GM19025 (cell line): ENCODE results near the gene PMAIP1.
"Not testable (repeated sequence)": the region's sequence is repeated elsewhere in the genome, so short reads cannot be mapped to it uniquely, and the experiment has no call there.

Source experiments
- ATAC-seq: cut with Tn5 transposase; IDR thresholded peaks from one replicate; pipeline ENCODE4 v1.9.1; 2021; ENCODE audit warnings: mild to moderate bottlenecking, low read depth, moderate library complexity; ENCODE audit not compliant: unreplicated experiment

Gene PMAIP1

DNA sequence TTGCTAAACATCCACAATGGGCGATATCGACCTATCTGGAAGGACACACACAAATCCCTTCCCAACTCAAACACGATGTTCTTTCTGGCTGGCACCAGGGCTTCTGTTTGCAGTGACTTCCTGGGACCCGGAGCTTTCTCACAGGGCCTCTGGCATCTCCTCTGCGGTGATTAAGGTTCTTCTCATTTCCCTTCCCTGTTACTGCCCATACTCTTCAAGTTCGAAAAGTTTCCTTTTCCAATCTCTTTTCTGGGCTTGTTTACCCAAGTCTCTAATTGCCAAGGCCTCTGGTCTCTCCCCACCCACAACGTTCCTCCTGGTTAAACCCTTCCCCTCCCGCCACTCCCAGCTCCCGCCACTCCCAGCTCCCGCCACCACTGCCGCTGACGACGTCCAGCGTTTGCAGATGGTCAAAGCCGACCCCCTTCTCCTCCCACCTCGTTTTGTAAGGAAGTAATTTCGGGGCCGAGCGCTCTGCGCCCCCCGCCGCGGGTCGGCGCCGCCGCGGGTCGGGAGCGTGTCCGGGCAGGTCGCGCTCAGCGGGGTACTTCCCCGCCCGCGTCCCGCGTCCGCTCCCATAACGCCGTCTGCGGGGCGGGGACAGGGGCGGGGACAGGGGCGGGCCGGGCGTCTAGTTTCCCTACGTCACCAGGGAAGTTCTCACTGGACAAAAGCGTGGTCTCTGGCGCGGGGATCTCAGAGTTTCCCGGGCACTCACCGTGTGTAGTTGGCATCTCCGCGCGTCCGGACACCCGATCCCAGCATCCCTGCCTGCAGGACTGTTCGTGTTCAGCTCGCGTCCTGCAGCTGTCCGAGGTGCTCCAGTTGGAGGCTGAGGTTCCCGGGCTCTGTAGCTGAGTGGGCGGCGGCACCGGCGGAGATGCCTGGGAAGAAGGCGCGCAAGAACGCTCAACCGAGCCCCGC, at the start of gene PMAIP1:
PMAIP1 (plus strand) TSS at position 699 of the 924 bp plus-strand sequence; CDS start at position 881, 182 bp downstream.
- ATAC-seq = peak; percentile 57

DNA sequence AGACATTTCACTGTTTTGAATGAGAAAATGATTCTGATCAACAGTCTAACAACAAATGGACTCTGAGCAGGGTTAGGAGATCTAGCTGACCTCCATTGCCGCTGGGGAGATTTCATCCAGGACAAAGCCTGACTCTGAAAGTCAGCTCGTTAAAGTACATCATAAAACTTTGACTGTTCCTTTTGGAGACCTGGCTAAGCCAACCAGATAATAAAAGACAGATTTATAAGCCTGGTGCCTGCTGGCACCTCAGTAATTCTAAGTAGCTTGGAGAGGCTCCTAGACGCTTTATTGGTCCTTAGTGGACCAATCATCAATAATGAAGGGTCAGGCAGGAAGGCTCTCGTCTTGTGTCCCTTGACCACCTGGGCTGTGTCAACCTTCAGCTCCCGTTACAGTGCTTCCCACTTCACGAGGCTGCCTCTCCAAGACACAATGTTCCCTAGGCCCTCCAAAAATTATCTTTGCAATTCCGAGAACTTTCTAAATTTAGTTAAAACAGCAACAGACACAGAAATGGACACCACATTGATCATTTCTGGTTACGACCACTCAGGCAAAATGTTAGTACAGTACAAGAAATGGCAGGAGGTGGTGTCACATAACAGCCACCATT, 47.9 kb upstream of the PMAIP1 start:
- no peak for ATAC-seq

DNA sequence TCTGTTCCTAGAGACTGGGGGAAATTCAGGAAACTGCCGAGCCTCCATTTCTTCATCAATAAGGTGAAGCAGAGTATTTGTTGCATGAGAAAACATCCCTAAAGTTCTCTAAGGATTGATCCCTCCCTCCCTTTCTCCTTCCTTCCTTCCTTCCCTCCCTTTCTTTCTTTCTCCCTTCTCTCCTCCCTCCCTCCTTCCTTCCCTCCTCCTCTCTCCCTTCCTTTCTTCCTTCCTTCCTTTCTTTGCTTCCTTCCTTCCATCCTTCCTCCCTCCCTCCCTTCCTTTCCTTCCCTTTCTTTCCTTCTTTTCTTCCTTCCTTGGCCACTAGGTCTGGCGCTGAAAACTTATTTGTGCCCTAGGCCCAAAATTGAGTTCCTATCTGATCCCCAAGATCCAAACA, 47.2 kb upstream of the PMAIP1 start:
- no peak for ATAC-seq

DNA sequence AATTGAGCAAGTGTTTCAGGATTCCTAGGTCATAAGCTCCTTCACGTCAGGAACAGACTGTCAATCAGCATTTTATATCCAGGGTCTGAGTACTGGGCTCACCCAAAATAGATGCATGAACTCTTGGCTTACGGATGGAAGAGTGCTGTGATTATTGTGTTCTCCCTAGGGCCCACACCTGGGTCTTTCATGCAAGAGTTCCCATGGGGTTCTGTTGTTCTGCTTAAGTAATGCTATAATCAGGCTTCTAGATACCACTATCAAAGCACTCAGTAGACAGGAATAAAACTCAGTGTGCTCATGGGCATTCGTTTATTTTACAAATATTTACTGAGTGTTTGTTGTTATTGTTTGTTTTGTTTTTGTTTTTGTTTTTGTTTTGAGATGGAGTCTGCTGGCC, 46.4 kb upstream of the PMAIP1 start:
- ATAC-seq = no peak

DNA sequence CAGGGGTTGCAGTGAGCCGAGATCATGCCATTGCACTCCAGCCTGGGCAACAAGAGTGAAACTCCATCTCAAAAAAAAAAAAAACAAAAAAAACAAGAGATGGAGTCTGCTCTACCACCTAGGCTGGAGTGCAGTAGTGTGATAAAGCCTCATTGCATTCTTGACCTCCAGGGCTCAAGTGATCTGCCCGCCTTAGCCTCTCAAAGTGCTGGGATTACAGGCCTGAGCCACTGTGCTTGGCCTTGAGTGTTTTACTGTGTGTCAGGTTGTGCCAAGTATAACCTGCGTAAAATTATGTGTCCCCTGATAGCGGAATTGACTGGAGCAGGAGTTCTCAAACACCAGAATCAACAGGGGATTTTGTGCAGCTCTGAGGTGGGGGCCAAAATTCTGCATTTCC, 45.8 kb upstream of the PMAIP1 start:
- not testable (repeated sequence) for ATAC-seq

DNA sequence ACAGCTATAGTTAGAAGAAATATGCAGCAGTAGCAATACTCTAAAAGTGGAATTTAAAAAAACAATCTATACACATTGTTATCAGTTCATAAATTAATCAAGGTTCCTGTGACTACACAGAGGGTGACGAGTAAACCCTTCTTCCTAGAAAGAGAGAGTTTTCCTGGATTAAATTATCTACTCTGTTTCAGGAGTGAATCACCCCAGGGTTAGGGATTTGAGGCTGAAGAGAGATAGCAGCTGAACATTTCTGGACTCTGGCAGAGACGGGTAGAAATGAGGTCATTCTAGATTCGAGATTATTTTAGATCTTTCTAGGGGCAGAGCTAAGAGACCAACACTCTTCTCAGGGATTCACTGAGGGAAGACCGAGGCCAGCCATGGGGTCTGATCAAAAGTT, 38.8 kb upstream of the PMAIP1 start:
- no peak for ATAC-seq

DNA sequence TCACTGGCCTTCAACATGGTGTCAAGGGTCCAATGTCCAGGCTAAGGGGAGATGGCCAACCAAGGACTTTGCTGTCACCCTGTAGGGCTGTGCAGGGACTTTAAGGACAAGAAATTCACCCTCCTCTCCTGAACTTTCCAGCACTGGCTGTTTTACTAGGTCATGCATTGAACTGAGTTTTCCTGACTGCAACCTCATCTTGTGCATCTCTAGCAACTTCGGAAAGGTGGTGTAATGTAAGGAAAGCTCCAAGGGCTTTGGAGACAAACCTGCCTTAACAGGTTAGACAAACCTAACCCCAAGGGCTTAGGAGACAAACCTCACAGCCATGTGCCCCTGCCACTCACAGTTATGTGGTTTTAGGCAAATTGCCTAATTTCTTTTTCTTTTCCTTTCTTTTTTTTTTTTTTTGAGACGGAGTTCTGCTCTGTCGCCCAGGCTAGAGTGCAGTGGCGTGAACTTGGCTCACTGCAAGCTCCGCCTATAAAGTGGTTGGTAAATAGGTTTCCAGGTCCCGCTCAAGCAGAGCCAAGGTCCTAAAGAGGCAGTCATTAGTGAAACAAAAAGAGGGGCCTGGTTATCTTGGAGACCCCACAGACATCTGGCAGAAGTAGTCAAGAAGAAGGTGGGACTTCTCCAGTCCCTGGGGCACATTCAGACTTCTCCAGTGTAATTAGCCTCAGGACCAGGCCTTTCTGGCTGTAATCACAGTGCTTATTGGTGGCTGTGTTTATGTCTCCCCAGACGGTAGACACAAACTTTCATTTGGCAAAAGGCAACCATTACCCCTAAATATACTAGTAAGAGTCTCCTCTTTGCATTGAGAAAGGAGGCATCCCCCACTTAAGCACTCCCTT, 37.6 kb upstream of the PMAIP1 start:
- ATAC-seq = no peak

DNA sequence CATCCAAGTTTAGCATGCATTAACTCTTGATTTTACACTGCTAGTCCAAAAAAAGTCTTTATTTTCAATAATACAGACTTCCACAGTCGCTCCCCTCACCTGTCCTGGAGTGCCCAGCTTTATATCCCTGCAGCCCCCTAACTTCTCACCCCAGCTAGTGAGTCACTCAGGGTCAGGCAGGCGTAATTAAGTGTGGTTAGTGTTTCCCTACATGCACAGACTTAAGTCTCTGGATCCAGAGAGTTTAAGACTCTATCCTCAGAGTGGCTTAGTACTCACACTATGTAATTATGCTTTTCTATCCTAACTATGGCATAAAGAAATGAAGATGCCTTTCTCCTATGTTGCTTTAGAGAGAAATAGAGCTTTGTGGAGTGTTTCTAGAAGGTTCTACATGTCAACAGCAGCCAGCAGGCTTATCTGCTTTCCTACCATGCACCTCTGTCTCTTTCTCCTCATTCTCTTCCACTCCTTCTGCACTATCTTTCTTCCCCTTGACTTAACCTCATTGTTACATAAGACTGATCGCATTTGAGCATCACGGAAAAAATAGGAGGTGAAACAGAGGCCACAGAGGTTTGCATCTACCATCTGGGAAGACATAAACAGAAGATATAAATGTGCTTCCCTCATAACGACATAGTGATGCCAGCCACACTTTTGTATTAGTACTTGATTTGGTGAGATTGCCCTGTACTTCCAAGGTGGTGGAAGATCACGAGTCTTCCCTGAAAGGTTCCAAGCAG, 34.4 kb upstream of the PMAIP1 start:
- no peak for ATAC-seq

DNA sequence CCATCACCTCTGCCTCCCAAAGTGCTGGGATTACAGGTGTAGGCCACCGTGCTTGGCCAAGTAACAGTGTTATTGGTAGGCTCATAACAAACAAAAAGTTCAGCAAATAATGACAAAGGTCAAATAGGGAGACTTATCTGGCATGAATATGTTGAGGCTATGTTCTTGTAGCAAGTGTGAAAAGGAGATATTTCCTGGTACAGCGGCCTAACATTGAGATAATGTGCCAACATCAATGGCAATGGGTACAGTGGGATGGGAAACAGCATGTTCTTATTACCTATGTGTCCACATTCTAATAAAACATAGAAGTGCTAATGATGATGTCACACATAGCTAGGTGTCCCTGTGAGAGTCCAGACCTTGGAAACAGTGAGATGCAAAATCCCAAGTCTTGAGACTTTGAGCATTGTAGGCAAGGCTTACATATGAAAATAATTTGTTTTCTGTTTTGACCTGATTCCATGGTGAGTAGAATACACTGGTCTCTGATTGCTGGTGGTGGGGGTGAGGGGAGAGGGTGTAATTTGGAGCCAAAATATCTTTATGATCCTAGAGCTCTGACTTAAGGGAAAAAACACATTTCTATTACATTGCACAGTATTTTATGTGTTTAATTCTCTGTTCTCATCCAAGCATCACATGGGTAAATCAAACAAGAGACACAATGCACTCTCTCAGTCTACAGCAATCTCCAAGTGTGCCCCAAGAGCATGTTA, 33.1 kb upstream of the PMAIP1 start:
- no peak for ATAC-seq

DNA sequence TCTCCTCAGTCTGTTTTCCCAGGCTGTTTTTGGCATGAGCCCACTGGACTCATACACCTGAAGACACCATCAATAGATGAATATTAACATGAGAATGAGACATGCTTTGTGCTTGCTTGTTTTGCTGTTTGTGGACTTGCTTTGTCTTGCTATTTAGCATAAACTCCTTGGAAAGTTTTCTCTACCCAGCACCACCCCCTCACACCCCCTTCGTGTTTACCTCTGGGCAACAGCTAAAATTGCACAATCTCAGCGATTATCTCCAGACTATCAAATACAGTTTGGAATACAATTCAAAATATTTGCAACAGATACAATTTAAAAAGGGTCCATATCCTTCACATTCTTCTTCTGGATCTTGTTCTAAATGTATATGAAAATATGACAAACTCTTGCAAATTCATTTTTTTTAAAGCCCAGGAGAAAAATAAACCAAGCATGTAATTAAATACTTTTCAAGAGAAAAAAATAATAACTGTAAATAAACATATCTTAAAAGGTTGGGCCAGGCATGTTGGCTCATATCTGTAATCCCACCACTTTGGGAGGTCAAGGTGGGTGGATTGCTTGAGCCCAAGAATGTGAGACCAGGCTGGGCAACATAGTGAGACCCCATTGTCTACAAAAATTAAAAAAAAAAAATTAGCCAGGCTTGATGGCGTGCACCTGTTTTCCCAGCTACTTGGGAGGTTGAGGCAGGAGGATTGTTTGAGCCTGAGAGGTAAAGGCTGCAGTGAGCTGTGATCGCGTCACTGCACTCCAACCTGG, 32.3 kb upstream of the PMAIP1 start:
- no peak for ATAC-seq

DNA sequence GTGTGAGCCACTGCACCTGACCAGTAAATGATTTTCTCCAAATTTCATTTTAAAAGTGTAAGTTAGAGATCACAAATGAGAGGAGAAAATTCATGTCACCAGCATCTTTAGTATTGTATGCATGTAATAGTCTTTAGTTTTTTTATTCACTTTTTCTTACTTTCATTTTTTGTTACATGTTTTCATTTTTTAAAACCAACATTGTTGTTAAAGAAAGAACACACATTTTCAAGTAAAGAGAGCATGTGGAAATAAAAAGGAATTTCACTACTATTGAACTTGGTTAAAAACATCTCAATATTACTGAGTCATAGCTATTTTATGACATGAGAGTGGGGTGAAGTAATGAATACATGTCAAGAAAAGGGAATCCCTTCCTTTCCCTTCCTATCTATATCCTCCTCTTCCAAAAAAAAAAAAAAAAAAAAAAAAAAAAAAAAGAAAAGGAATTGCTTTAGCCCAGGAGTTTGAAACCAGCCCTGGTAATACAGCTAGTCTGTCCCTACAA, 29.1 kb upstream of the PMAIP1 start:
- ATAC-seq = no peak

DNA sequence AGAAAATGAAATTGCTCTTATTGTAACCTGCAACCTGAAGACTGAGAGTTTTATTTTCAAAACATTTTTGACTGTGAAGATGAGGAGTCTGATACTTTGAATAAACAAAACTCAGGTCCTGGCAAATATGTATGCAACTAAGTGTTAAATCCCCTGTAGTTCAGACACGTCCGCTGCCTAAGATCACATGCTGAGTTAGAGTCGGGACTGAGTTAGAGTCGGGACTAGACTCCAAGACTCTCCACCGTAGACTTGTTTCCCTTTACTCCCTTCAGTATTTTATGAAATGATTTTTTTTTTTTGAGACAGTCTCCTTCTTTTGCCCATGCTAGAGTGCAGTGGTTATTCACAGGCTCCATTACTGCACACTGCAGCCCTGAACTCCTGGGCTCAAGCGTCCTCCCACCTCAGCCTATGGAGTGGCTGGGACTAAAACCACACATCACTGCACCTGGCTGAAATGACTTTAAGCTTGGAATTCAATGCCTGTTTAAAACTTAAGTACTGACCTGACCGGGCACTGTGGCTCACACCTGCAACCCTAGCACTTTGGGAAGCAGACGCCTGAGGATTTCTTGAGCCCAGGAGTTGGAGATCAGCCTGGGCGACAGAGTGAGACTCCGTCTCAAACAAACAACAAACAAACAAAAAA, 28.0 kb upstream of the PMAIP1 start:
- no peak for ATAC-seq

DNA sequence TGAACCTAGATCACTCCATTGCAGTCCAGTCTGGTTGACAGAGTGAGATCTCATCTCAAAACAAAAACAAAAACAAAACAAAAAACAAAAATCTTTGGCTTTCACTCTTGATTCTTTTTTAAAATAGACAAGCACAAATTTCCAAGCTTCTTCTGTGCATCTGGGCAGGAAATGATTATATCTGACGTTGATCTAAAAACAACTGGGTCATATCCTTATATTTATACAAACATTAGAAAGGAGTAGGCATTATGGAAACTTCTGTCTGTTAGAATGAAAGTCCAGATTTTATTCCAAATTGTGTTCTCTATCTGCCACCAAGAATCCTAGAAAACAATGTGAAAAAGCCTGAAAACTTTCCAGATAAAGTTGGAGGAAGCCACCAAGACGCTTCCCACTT, 26.2 kb upstream of the PMAIP1 start:
- no peak for ATAC-seq

DNA sequence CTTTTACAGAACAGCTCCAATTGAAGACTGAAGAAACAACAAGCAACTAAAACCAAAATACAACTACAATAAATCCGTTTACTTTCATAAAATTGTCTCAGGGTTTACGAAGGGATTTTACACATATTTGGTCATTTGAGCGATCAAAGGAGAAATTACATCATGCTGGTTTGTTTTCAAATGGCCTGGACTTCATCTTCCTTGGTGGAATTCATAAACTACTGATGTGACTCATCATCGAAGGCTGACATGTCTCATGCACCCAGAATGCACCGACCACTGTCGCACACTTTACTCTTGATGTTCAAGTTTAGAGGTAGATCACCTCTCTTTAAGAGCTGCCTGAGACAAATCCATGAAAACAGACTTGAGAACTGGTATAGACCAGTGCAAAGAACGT, 25.6 kb upstream of the PMAIP1 start:
- ATAC-seq = no peak

DNA sequence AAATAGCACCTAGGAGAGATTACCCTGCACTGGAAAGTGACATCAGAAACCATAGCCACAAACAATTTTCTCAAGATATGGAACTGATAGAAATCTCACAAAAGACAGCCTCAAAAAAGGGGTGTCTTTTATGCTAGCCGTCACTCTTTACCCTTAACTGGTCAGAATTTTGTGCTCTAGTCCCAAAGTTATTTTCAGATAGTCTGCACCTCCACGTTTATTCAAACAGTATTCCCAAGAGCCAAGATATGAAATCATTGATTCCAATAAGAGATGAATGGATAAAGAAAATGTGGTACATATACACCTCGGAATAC, 23.5 kb upstream of the PMAIP1 start:
- peak; percentile 65 for ATAC-seq

DNA sequence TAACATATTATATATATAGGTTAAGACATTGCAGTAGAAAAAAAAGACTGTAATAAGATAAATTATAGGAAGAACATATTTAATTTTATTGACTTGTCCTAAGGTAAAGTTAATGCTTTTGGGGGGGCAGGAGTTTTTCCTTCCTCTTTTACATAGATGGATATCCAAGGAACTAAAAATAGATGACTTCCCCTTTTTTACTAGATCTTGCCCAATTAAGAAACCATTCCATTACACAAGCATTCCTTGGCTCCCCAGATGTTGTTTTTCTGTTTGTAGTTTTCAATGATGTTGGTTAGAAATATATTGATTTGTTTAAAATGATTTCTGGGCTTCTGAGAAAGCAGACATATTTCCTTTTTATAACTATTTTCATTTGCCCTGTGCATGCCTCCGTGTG, 22.4 kb upstream of the PMAIP1 start:
- ATAC-seq = no peak

DNA sequence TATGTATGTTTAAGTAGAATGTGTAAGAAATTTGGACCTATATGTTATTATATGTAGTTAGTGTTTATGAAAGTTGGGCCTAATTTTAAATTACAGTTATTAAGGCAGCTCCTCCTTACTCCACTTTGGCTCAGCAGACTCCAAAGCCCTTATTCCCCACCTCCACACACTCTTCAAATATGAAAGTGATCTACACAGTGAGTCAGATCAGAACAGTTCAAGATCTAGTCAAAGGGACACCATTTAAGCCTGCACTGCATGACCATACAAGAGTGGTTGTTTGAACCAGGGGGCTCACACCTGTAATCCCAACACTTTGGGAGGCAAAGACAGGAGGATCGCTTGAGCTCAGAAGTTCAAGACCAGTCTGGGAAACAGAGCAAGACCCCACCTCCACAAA, 21.2 kb upstream of the PMAIP1 start:
- ATAC-seq = peak; percentile 38
